Immature natural killer cell (primary cell): ENCODE data around the gene PPIP5K2. TPM values are rescaled to one million over a fixed set of nuclear protein-coding genes. Genes with fewer than 3 reads are reported as not detected.

Experiments used
- DNase-seq, 3 donors: peaks; one replicate each; pipeline ENCODE4 v3.0.0; 2022; ENCODE audit warnings: mixed read lengths in 1 of 3
- H3K27ac Mint-ChIP-seq, 6 donors: one replicate each; pipeline ENCODE4 v1.8.0; 2020; ENCODE audit warnings: mixed read lengths in 6 of 6, mild to moderate bottlenecking in 5 of 6, inconsistent platforms in 4 of 6, moderate library complexity in 3 of 6
- H3K27me3 Mint-ChIP-seq, 3 donors: one replicate each; pipeline ENCODE4 v1.8.0; 2020 to 2021; ENCODE audit warnings: low read depth in 3 of 3, mild to moderate bottlenecking in 3 of 3, mixed read lengths in 3 of 3, moderate library complexity in 3 of 3, inconsistent platforms in 1 of 3
- H3K36me3 Mint-ChIP-seq, 3 donors: one replicate each; pipeline ENCODE4 v1.8.0; 2020; ENCODE audit warnings: mixed read lengths in 3 of 3, inconsistent platforms in 2 of 3, mild to moderate bottlenecking in 2 of 3
- H3K4me1 Mint-ChIP-seq, 2 donors: one replicate each; pipeline ENCODE4 v1.8.0; 2020; ENCODE audit warnings: inconsistent platforms in 2 of 2, mild to moderate bottlenecking in 2 of 2, mixed read lengths in 2 of 2, moderate library complexity in 1 of 2
- H3K4me3 Mint-ChIP-seq, 5 donors: one replicate each; pipeline ENCODE4 v1.8.0; 2020; ENCODE audit warnings: mild to moderate bottlenecking in 5 of 5, mixed read lengths in 5 of 5, inconsistent platforms in 3 of 5, moderate library complexity in 3 of 5
- H3K9me3 Mint-ChIP-seq, 6 donors: one replicate each; pipeline ENCODE4 v1.8.0; 2020; ENCODE audit warnings: mild to moderate bottlenecking in 6 of 6, mixed read lengths in 6 of 6, inconsistent platforms in 4 of 6, moderate library complexity in 3 of 6
- polyA plus RNA-seq, 3 donors: library from polyadenylated mRNA; unstranded; fragments of 300-500 nt; fragmentation: Illumina TruSeq; gene quantifications; one replicate each; pipeline ENCODE4 v1.2.3, GENCODE V29; 2021

The PPIP5K2 gene
- polyA plus RNA-seq, 3 donors from 2014 or later: 24.5 to 42.2 (median 41.7) TPM

DNA sequence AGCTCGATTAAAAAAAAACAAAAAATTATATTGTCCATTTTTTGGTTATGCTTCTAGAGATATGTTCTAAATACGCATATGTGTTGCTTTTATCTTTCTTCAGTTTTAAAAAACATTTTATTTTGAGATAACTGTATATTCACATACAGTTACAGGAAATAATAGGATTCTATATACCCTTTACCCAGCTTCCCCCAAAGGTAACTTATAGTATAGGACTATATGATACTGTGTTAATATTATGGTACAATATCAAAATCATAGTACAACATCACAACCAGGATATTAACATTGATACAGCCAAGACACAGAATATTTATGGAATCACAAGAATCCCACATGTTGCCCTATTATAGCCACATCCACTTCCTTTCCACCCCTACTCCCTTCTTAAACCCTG lies 129.0 kb downstream of the PPIP5K2 start:
- peaks cover 6 to 8% of the 10 kb centered on the region in 2 donors for H3K4me1 Mint-ChIP-seq
- no peaks in the 10 kb centered on the region for H3K36me3 Mint-ChIP-seq
- no peak overlapping the region for H3K4me3 Mint-ChIP-seq
- H3K27ac Mint-ChIP-seq: no peak overlapping the region
- peaks cover 3 to 16% (median 4%) of the 10 kb centered on the region in 3 donors for H3K27me3 Mint-ChIP-seq
- no peak for DNase-seq
- no peaks in the 10 kb centered on the region for H3K9me3 Mint-ChIP-seq

DNA sequence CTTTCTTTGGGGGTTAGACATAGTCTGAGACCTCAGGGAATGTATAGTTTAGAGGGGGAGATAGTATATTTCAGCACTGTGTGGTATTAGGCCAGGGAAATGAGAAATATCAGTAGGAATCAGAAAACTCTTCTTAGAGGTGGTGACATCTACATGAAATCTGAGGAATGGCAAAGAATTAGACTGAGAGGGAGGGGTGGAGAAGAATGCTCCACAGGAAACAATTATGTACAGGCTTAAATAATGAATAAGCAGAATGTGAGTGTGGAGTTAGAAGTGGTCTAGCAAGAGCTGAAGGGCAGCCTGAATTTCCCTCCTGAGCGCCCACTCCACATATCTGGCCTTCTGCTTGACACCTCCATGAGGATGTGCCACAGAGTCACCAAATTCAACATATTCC lies 134.8 kb downstream of the PPIP5K2 start:
- Mint-ChIP-seq H3K27ac (no peak overlapping the region), H3K9me3 (no peaks in the 10 kb centered on the region), H3K27me3 (peaks cover 3 to 11% (median 4%) of the 10 kb centered on the region in 3 donors), H3K36me3 (no peaks in the 10 kb centered on the region), H3K4me3 (no peak overlapping the region), H3K4me1 (peaks cover 7 to 12% of the 10 kb centered on the region in 2 donors)
- DNase-seq: no peak

DNA sequence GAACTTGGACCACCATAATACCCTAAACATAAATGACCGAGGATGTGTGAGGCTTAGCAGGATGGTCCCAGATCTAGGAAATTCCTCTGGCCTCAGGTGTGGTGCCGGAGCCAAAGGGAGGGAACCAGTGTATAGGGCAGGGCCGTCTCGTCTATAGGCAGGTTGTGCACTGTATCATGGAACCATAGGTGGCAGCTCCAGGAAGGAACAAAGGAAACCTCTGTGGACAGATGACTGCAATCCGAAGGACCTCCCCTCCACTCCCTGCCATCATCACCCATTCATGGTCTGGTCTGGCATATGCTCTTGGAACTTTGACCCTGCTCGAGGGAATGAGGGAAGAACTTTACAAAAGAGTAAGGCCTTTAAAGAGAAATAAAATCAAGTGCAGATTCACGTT lies 135.6 kb downstream of the PPIP5K2 start:
- Mint-ChIP-seq H3K36me3 (no peaks in the 10 kb centered on the region), H3K4me3 (no peak overlapping the region), H3K27ac (no peak overlapping the region), H3K27me3 (peaks cover 0 to 10% (median 1%) of the 10 kb centered on the region in 3 donors), H3K4me1 (peaks cover 12 to 18% of the 10 kb centered on the region in 2 donors), H3K9me3 (no peaks in the 10 kb centered on the region)
- DNase-seq: no peak

GRCh38 chr5:103256178-103256577 lies 136.1 kb downstream of the PPIP5K2 start:
- Mint-ChIP-seq H3K27me3 (peaks cover 0 to 6% (median 1%) of the 10 kb centered on the region in 3 donors), H3K4me1 (peaks cover 17 to 23% of the 10 kb centered on the region in 2 donors), H3K4me3 (no peak overlapping the region), H3K27ac (no peak overlapping the region), H3K36me3 (no peaks in the 10 kb centered on the region), H3K9me3 (no peaks in the 10 kb centered on the region)
- DNase-seq: no peak

- peak within 1 kb of the TSS; percentile 86 to 93 (median 90) for H3K4me3 Mint-ChIP-seq
- peak; percentile 92 to 94 (median 93) for DNase-seq
- H3K36me3 Mint-ChIP-seq: no peaks in the 10 kb centered on the region
- H3K27me3 Mint-ChIP-seq: peaks cover 0 to 7% (median 0%) of the 10 kb centered on the region in 3 donors
- H3K4me1 Mint-ChIP-seq: peaks cover 18 to 24% of the 10 kb centered on the region in 2 donors
- H3K27ac Mint-ChIP-seq: peak within 1 kb of the TSS; percentile 75 to 91 (median 88)
- no peaks in the 10 kb centered on the region for H3K9me3 Mint-ChIP-seq
Observed at GRCh38 chr5:103258368-103258956, 138.4 kb downstream of the PPIP5K2 start, which contains the start of gene MACIR. Gene MACIR, plus strand, starts transcription at chr5:103258763. Its CDS starts 17,157 bp downstream, at chr5:103275920.

- no peaks in the 10 kb centered on the region for H3K9me3 Mint-ChIP-seq
- peak overlapping the region in 5 of 6 donors; percentile 55 to 78 (median 69) for H3K27ac Mint-ChIP-seq
- DNase-seq: peak; percentile 66 to 71 (median 70)
- peak overlapping the region; percentile 83 to 93 (median 86) for H3K4me3 Mint-ChIP-seq
- H3K27me3 Mint-ChIP-seq: peaks cover 0 to 7% (median 0%) of the 10 kb centered on the region in 3 donors
- H3K36me3 Mint-ChIP-seq: no peaks in the 10 kb centered on the region
- H3K4me1 Mint-ChIP-seq: peaks cover 18 to 24% of the 10 kb centered on the region in 2 donors
Observed at GRCh38 chr5:103258957-103259704, 139.0 kb downstream of the PPIP5K2 start.

GRCh38 chr5:103259705-103260355 lies 139.7 kb downstream of the PPIP5K2 start:
- Mint-ChIP-seq H3K9me3 (no peaks in the 10 kb centered on the region), H3K4me1 (peaks cover 18 to 24% of the 10 kb centered on the region in 2 donors), H3K27ac (peak overlapping the region in 5 of 6 donors; percentile 39 to 78 (median 69)), H3K36me3 (no peaks in the 10 kb centered on the region), H3K27me3 (peaks cover 0 to 7% (median 0%) of the 10 kb centered on the region in 3 donors), H3K4me3 (peak overlapping the region; percentile 83 to 90 (median 86))
- no peak for DNase-seq

- peaks cover 18 to 24% of the 10 kb centered on the region in 2 donors for H3K4me1 Mint-ChIP-seq
- DNase-seq: no peak
- no peaks in the 10 kb centered on the region for H3K36me3 Mint-ChIP-seq
- peak overlapping the region in 1 of 5 donors; percentile 33 for H3K4me3 Mint-ChIP-seq
- H3K9me3 Mint-ChIP-seq: no peaks in the 10 kb centered on the region
- peaks cover 0 to 7% (median 0%) of the 10 kb centered on the region in 3 donors for H3K27me3 Mint-ChIP-seq
- no peak overlapping the region for H3K27ac Mint-ChIP-seq
Observed at GRCh38 chr5:103260951-103261350, 140.8 kb downstream of the PPIP5K2 start.

Other genes with a start within 250 kb of the PPIP5K2 start
- 1 to 10 TPM; 6.9 to 7.9 (median 7.8) TPM for gene GIN1, start 163 bp upstream of the PPIP5K2 start, polyA plus RNA-seq
- 1 to 10 TPM; 2.8 to 6.5 (median 3.3) TPM for gene MACIR, start 138.5 kb downstream of the PPIP5K2 start, polyA plus RNA-seq